ENCODE results near the gene ISL1.

Gene ISL1

GRCh38 chr5:51383131-51384121, at the start of gene ISL1:
Gene ISL1 (plus strand): TSS chr5:51383448. CDS start chr5:51383672, 224 bp downstream.
- DNase-seq = no peak

GRCh38 chr5:51336878-51337277, 46.4 kb upstream of the ISL1 start:
- no peak for DNase-seq

GRCh38 chr5:51345106-51345505, 38.1 kb upstream of the ISL1 start:
- DNase-seq = no peak

GRCh38 chr5:51347157-51347556, 36.1 kb upstream of the ISL1 start:
- DNase-seq = no peak

GRCh38 chr5:51347704-51348103, 35.5 kb upstream of the ISL1 start:
- no peak for DNase-seq

GRCh38 chr5:51371052-51371451, 12.2 kb upstream of the ISL1 start:
- DNase-seq = no peak

GRCh38 chr5:51373880-51374523, 9.2 kb upstream of the ISL1 start:
- no peak for DNase-seq

- DNase-seq = no peak
Observed at GRCh38 chr5:51375084-51375483, 8.2 kb upstream of the ISL1 start.

GRCh38 chr5:51376509-51376908, 6.7 kb upstream of the ISL1 start:
- no peak for DNase-seq

- DNase-seq = no peak
Observed at GRCh38 chr5:51377151-51378060, 5.8 kb upstream of the ISL1 start.

GRCh38 chr5:51378061-51378409, 5.2 kb upstream of the ISL1 start:
- DNase-seq = no peak

GRCh38 chr5:51378448-51379330, 4.6 kb upstream of the ISL1 start:
- no peak for DNase-seq

- DNase-seq = no peak
Observed at GRCh38 chr5:51379331-51379700, 3.9 kb upstream of the ISL1 start.

GRCh38 chr5:51380603-51381207, 2.5 kb upstream of the ISL1 start:
- no peak for DNase-seq

- no peak for DNase-seq
Observed at GRCh38 chr5:51381761-51382474, 1.3 kb upstream of the ISL1 start.

- DNase-seq = no peak
Observed at GRCh38 chr5:51382521-51383130, 622 bp upstream of the ISL1 start.

GRCh38 chr5:51384281-51384840, 1.1 kb downstream of the ISL1 start:
- DNase-seq = no peak

GRCh38 chr5:51385216-51385615, 2.0 kb downstream of the ISL1 start:
- DNase-seq = no peak

GRCh38 chr5:51386916-51387883, 4.0 kb downstream of the ISL1 start:
- no peak for DNase-seq
